B cell (primary cell): ENCODE data around the gene VWA3B.

ENCODE experiments used
- EZH2 ChIP-seq: IDR thresholded peaks from 2 replicates; pipeline ENCODE4 v1.6.1; 2012; ENCODE audit warnings: borderline replicate concordance, low read depth, mild to moderate bottlenecking, moderate library complexity, low read length; ENCODE audit not compliant: insufficient read depth, poor library complexity, severe bottlenecking
- TF ChIP-seq, protein P1 (sequence below): fragments of 200-600 bp; IDR thresholded peaks from one replicate; pipeline ENCODE4 v1.8.0; 2022; ENCODE audit warnings: antibody characterized with exemption, mild to moderate bottlenecking

DNA sequence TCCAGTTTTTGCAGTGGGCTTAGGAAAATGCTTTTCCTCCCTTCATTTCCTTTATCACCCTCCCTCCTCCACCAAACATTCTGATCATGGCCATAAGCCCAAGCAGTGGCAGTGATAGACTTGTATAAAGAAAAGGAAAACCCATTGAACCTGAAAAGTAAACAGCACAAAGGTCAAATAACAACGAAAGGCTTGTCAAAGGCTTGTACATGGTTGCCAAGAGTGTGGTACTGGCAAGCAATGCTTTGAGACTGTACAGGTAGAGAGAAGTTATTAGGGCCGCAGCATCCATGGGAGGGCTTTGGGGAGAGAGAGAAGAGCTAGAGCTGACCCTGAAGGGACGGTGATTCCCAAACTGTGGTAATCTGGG lies 2.1 kb upstream of the VWA3B start:
- no peak for TF ChIP-seq EZH2
- TF ChIP-seq, protein P1, sequence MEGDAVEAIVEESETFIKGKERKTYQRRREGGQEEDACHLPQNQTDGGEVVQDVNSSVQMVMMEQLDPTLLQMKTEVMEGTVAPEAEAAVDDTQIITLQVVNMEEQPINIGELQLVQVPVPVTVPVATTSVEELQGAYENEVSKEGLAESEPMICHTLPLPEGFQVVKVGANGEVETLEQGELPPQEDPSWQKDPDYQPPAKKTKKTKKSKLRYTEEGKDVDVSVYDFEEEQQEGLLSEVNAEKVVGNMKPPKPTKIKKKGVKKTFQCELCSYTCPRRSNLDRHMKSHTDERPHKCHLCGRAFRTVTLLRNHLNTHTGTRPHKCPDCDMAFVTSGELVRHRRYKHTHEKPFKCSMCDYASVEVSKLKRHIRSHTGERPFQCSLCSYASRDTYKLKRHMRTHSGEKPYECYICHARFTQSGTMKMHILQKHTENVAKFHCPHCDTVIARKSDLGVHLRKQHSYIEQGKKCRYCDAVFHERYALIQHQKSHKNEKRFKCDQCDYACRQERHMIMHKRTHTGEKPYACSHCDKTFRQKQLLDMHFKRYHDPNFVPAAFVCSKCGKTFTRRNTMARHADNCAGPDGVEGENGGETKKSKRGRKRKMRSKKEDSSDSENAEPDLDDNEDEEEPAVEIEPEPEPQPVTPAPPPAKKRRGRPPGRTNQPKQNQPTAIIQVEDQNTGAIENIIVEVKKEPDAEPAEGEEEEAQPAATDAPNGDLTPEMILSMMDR, result no peak
